HG03520 (cell line): ENCODE data around the gene OXA1L.
"Not testable (repeated sequence)": the region's sequence is repeated elsewhere in the genome, so short reads cannot be mapped to it uniquely, and the experiment has no call there.

Experiments
- ATAC-seq: cut with Tn5 transposase; IDR thresholded peaks from one replicate; pipeline ENCODE4 v1.9.1; 2021; ENCODE audit warnings: mild to moderate bottlenecking, moderate library complexity; ENCODE audit not compliant: unreplicated experiment

Gene OXA1L

DNA sequence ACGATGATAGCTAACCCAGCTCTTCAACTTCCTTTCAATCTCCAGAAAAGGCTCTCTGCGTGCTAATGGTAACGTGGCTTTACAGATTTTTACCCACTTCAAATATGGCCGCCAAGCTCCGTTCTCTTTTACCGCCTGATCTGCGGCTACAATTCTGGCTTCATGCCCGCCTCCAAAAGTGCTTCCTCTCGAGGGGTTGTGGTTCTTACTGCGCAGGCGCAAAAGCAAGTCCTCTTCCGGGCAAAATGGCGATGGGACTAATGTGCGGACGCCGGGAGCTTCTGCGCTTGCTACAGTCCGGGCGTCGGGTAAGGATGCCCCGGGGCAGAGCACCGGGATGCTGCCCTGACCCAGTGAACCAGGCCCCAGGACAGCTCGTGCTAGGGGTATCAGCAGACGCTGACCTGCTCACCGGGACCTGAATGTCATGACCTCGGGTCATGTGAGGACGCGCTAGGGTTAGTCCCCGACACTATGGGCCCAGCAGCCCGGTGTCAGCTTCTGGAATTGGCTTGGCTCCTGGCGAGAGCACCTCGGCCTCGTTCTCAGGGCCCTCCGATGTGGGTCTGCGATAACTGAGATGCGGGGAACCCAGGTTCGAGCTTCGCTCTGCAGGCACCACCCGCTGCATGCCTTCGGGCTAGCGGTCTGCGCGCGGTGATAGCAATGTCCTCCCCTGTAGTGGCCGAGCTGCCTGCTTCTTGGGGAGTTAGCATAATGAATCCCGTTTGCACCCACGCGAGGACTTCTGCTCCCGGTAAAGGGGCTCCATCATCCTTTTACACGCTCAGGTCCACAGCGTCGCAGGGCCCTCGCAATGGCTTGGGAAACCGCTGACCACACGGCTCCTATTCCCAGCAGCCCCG is at the start of gene OXA1L:
TSS of gene OXA1L (plus strand) at position 232 of the 866 bp plus-strand sequence. CDS start at position 246, 14 bp downstream.
- peak; percentile 69 for ATAC-seq

GRCh38 chr14:22718091-22718490 is 48.4 kb upstream of the OXA1L start:
- ATAC-seq = no peak

DNA sequence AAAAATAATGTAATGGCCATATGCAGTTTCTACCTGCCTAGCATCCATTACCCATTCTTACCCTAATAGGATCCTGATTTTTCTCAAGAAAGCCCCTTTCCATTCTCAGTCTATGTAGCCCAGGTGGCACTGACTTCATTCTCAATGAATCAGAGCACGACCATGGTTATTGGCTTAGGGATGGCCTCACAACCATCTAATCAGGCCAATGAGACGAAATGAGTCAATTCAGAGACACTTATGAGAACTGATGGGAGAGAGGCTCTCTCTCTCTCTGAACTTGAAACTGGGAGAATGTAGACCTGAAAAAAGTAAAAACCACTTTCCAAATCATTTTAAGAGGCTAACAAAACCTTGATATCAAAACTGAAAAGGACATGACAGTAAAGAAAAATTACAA is 45.3 kb upstream of the OXA1L start:
- no peak for ATAC-seq

DNA sequence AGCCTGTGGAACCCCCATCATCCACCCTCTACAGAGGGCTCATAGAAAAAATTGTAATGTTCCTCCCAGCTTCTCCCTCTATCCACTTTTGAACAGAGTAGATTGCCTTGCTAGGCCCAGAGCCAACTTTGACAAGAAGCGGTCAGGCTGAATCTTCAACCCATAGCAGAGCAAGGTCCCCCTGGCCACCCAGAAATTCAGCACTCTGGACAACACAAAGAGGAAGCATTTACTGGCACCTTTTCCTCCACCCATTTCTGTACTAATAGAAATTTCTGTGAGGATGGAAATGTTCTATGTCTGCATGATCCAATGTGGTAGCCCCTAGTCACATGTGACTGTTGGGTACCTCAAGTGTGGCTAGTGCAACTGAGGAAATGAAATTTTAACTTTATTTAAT is 42.7 kb upstream of the OXA1L start:
- ATAC-seq = no peak

- not testable (repeated sequence) for ATAC-seq
Observed at GRCh38 chr14:22724847-22725246, 41.6 kb upstream of the OXA1L start.

GRCh38 chr14:22725374-22725773 is 41.1 kb upstream of the OXA1L start:
- ATAC-seq = not testable (repeated sequence)

DNA sequence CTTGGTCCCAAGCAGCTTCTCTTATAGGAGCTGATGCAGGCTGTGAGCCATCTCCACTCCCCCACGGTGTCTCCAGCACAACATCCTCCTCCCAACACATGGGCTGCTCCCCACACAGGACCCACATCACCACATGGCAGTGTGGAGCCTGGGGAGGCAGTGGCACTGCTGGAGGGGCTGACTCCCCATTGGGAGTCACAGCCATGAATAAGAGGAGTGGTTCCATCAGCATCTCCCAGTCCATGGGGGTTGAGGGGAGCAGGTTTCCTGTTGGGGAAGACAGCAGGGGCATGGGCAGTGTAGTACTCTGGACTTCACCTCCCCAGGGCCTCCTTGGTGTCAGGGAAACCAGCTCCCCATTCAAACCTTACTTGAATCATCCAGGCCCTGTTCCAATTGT is 40.5 kb upstream of the OXA1L start:
- ATAC-seq = no peak

DNA sequence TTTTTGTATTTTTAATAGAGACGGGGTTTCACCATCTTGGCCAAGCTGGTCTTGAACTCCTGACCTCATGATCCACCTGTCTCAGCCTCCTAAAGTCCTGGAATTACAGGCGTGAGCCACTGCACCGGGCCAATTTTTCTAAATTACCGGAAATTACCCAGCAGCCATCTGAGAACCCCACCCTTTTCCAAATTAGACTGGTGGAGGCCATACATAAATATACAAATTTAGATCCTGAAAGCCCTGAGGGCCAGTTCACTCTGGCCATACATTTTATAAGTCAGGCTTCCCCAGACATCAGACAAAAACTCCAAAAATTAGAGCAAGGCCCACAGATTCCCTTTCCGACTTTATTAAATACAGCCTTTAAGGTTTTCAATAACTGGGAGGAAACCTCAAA is 34.4 kb upstream of the OXA1L start:
- not testable (repeated sequence) for ATAC-seq

GRCh38 chr14:22733829-22734228 is 32.7 kb upstream of the OXA1L start:
- ATAC-seq = no peak

GRCh38 chr14:22735096-22735495 is 31.4 kb upstream of the OXA1L start:
- no peak for ATAC-seq

DNA sequence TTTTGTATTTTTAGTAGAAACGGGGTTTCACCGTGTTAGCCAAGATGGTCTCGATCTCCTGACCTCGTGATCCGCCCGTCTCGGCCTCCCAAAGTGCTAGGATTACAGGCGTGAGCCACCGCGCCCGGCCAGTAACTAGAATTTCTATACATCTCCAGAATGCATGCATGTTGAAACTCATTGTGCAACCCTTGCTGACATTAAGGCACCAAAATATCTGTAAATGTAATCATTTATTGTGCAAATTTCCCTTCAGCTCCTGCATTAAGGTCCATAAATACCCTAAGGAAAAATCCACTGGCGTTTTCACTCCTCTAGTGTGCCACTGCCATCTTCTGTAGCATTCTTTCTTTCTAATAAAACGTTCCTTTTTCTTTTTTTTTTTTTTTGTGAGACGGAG is 30.1 kb upstream of the OXA1L start:
- ATAC-seq = not testable (repeated sequence)

DNA sequence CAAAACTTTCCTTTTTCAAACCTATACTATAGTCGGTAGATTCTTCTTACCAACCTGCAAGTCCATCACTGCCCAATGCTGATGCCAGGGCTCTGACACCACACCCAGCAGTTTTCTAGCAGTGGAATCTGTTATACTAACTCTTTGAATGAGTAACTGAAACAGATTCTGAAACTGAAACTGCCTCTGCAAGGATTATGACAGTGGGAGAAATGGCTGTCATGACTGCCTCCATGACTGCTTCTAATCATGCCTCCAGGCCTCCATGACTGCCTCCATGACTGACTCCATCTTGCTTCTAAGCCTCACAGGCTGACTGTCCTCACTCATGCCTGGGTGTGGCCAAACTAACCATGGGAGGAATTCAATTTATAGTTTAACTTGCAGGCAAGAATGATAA is 29.4 kb upstream of the OXA1L start:
- ATAC-seq = no peak

DNA sequence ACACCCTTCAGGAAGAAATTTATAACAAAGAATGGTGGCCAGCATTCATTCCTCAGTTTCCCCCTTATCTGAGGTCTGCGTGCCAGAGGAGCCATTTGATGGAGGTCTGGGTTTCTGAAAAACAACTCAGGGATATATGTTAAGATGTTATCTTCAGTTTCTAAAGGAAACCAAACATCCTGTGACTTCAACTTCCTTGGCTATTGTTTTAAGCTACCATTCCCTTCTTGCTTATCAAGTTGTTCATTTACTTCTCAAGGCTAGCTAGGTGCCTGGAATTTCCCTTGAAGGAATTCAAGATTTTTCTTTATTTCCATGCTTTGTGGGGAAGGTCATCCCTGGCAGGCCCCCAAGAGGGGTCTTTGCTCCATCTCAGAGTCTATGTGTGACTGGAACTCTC is 27.1 kb upstream of the OXA1L start:
- ATAC-seq = no peak

DNA sequence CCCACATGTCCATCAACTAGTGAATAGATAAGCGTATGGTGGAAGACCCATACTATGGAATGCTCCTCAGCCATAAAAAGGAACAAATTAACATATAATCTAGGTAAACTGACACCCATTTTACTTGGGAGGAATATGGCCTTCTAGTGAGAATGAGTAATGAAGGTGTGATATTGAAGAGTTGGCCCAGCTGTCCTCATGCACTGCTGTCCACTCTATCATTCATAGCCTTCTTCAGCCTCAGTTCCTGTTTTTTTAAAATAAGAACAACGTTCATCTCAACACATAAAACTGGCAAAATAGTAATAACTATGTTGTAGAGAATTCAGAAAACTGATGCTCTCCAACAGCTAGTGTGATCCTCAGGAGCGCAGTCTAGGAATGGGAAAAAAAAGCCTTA is 26.5 kb upstream of the OXA1L start:
- no peak for ATAC-seq

DNA sequence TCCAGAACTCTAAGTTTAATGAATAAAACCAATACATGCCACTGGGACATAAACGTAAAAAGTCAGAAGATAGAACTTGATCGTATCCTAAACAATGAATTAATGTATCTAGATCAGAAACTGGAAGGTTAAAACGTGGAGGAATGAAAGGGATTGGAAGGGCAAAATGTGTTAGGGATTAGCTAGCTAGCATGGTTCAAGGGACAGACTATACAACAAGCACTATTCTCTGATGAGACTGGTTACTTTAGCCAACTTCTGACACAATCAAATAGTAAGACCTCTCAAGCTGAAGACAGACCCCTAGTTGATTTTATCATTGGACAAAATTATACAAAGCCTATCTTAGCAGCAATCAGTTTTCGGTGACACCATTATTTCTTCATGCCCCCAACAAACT is 18.7 kb upstream of the OXA1L start:
- no peak for ATAC-seq

GRCh38 chr14:22748206-22748605 is 18.3 kb upstream of the OXA1L start:
- ATAC-seq = no peak

GRCh38 chr14:22748631-22749068 is 17.8 kb upstream of the OXA1L start:
- ATAC-seq = no peak

DNA sequence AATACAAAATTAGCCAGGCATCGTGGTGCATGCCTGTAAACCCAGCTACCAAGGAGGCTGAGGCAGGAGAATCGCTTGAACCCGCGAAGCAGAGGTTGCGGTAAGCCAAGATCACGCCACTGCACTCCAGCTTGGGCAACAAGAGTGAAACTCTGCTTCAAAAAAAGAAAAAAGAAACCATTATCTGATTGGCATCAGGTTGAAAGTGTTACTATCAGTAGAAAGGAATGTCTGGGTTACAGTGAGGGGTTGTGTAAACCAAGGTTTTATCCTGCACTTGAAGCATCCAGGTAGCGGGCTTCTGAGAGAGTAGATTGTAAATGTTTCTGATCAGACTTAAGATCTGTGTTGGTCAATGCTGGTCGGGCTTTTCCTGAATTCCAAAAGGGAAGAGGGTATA is 14.1 kb upstream of the OXA1L start:
- ATAC-seq = no peak

DNA sequence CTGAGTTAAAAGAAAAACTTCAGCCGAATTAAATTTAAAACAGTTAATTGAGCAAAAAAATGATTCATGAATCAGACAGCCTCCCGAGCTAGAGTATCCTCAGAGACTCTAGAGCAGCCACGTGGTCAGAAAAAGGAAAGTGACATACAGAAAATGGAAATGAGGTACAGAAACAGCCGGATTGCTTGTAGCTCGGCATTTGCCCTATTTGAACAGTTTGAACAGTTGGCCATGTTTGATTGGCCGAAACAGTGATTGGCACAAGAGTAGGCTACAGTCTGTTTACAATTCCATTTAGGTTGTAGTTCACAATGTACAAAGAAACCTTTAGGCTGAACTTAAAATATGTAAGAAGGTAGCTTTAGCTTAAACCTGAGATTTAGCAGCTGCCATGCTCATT is 12.9 kb upstream of the OXA1L start:
- no peak for ATAC-seq

GRCh38 chr14:22757972-22758650 is 8.4 kb upstream of the OXA1L start:
- not testable (repeated sequence) for ATAC-seq

DNA sequence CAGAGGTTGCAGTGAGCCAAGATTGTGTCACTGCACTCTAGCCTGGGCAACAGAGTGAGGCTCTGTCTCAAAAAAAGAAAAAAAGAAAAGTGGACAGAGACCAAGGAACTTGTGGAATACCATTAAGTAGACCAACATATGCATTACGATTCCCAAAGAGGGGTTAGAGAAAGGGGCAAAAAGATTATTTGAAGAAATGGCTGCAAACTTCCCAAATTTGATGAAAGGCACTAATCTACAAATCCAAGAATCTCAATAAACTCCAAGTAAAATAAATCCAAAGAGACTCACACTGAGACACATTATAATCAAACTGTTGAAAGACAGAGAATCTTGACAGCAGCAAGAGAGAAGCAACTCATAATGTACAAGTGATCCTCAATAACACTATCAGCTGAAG is 4.8 kb upstream of the OXA1L start:
- ATAC-seq = no peak

DNA sequence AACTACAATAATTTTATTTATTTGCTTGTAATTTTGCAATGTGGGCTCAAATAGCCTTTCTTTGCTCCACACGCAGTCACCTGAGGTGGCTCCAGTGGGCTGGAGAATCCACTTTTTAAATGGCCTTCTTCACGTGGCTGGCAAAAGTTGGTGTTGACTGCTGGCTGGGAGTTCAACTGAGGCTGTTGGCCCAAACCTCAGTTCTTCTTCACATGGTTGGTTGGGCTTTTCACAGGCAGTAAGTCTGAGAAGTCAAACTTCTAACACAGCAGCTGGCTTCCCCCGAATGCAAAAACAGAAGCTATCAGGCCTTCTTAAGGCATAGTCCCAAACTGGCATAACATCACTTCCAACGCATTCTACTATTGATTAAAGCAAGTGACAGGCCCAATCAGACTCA is 2.1 kb upstream of the OXA1L start:
- ATAC-seq = no peak

DNA sequence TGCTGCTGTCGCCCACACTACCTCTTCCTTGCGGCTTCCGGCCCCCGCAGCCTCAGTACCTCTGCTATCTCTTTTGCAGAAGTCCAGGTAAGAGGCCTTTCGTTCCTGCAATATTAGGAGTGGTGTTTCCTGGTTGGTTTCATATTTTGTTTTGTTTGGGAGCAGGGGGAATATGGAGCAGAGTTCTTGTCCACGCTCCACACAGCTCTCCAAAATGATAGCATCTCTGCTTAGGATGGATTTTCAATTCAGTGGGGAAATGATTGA is 768 bp downstream of the OXA1L start:
- peak; percentile 27 for ATAC-seq
